Lung (tissue), 12 donors: Measurements from ENCODE around the gene TTC9B. TPM values are rescaled to one million over a fixed set of nuclear protein-coding genes. Genes with fewer than 3 reads are reported as not detected.

ENCODE experiments used
- ATAC-seq: fragments of 200-7000 bp; cut with Tn5 transposase; one replicate; pipeline ENCODE4 v1.9.1; 2020; ENCODE audit warnings: moderate number of reproducible peaks; ENCODE audit not compliant: insufficient read depth, low FRiP score
- DNase-seq, 3 donors: peaks; one replicate each; pipeline ENCODE4 v3.0.0-alpha.2; 2013 to 2017
- H3K27ac ChIP-seq, 2 donors: one replicate each; pipeline ENCODE4 v1.5.1; 2013; ENCODE audit warnings: mild to moderate bottlenecking in 2 of 2, moderate library complexity in 2 of 2, control low read depth in 1 of 2, inconsistent platforms in 1 of 2, low read depth in 1 of 2, low read length in 1 of 2
- H3K27me3 ChIP-seq, 3 donors: one replicate each; pipeline ENCODE4 v1.5.1; 2013; ENCODE audit warnings: low read length in 2 of 3; ENCODE audit not compliant: control insufficient read depth in 3 of 3, insufficient read depth in 3 of 3
- H3K36me3 ChIP-seq, 4 donors: one replicate each; pipeline ENCODE4 v1.5.1; 2013; ENCODE audit warnings: low read length in 4 of 4, mild to moderate bottlenecking in 1 of 4, moderate library complexity in 1 of 4; ENCODE audit not compliant: control insufficient read depth in 4 of 4, insufficient read depth in 4 of 4
- H3K4me1 ChIP-seq, 5 donors: one replicate each; pipeline ENCODE4 v1.5.1; 2013; ENCODE audit warnings: low read length in 5 of 5, mild to moderate bottlenecking in 2 of 5, moderate library complexity in 1 of 5; ENCODE audit not compliant: control insufficient read depth in 5 of 5, insufficient read depth in 5 of 5
- H3K4me3 ChIP-seq: one replicate; pipeline ENCODE4 v1.5.1; 2013; ENCODE audit warnings: mild to moderate bottlenecking, control low read depth, moderate library complexity
- H3K9ac ChIP-seq, 2 donors: one replicate each; pipeline ENCODE4 v1.5.1; 2013; ENCODE audit warnings: low read length in 2 of 2, control low read depth in 1 of 2; ENCODE audit not compliant: insufficient read depth in 1 of 2
- H3K9me3 ChIP-seq, 4 donors: one replicate each; pipeline ENCODE4 v1.5.1; 2013; ENCODE audit warnings: low read length in 3 of 4, mild to moderate bottlenecking in 1 of 4, moderate library complexity in 1 of 4; ENCODE audit not compliant: control insufficient read depth in 4 of 4, insufficient read depth in 3 of 4
- WGBS, 2 donors: extraction: QIAGEN DNeasy Blood & Tissue Kit; methylation state at CpG; one replicate each; pipeline ENCODE4 v1.1.7; 2013; 5-methylcytosine and 5-hydroxymethylcytosine counted together
- polyA plus RNA-seq, 2 donors: library from polyadenylated mRNA; stranded (reverse); fragments of 200-250 nt; gene quantifications; one replicate each; pipeline ENCODE4 v1.2.1, GENCODE V29; 2013
- total RNA-seq, 2 donors: library from RNA; depleted of rRNA in 1 of 2; stranded (reverse); fragments of >200 nt in 1 of 2; gene quantifications; one replicate each; pipeline ENCODE4 v1.2.1, GENCODE V29; 2014 to 2021
- TF ChIP-seq, protein P1 (sequence below): IDR thresholded peaks from 2 replicates; pipeline ENCODE4 v1.5.1; 2012; ENCODE audit warnings: mild to moderate bottlenecking; ENCODE audit errors: control extremely low read depth, extremely low read depth
- donor health status: control.
- donor health status: control.
- donor health status: Bipolar disorder and iron deficiency.
- donor health status: healthy.
- donor health status: DM: yes; HTN: yes; CAD: no.

Gene TTC9B
- total and polyA plus RNA-seq, 4 donors: not detected

DNA sequence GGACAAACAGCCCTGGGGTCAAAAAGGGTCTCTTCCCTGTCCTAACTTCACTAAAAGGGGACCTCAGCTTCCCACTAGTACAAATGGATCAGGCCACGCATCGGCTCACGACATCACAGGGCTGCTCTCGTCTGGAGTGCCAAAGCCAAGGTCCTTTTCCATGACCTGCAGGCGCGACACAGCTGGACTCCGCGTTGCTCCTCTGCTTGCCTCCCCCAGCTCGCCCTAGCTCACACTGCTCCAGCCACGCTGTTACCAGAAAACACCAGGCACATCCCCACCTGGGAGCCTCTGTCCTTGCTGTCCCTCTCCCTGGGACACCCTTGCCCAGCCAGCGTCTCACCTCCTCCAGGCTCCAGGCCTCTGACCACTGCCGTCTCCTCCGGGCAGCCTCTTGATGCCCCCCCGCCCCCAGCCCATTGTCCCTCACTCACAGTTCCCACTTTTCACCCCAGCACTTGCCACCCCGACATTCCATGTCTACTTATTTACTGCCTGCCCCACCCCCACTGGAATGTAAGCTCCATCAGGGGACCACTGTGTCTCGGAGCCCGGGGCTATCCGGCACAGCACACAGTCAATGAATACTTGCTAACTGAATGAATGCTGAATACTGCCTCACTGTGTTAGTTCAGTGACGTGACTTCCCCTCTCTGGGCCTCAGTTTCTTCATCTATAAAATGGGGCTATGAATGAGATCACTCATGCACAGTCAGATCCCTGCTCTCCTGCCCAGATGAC lies 46.3 kb upstream of the TTC9B start:
- no peaks in the 10 kb centered on the region for H3K9me3 ChIP-seq
- TF ChIP-seq, protein P1, sequence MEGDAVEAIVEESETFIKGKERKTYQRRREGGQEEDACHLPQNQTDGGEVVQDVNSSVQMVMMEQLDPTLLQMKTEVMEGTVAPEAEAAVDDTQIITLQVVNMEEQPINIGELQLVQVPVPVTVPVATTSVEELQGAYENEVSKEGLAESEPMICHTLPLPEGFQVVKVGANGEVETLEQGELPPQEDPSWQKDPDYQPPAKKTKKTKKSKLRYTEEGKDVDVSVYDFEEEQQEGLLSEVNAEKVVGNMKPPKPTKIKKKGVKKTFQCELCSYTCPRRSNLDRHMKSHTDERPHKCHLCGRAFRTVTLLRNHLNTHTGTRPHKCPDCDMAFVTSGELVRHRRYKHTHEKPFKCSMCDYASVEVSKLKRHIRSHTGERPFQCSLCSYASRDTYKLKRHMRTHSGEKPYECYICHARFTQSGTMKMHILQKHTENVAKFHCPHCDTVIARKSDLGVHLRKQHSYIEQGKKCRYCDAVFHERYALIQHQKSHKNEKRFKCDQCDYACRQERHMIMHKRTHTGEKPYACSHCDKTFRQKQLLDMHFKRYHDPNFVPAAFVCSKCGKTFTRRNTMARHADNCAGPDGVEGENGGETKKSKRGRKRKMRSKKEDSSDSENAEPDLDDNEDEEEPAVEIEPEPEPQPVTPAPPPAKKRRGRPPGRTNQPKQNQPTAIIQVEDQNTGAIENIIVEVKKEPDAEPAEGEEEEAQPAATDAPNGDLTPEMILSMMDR: no peak
- H3K36me3 ChIP-seq: peaks cover 0 to 27% (median 9%) of the 10 kb centered on the region in 4 donors
- ATAC-seq (no peak), DNase-seq (peak; percentile 33 to 45 (median 36))
- H3K27me3 ChIP-seq: no peaks in the 10 kb centered on the region
- peaks cover 0 to 14% (median 3%) of the 10 kb centered on the region in 5 donors for H3K4me1 ChIP-seq
- no peak overlapping the region for H3K9ac ChIP-seq
- no peak overlapping the region for H3K4me3 ChIP-seq
- H3K27ac ChIP-seq: no peak overlapping the region
- 82 to 86% methylated on average over 19 of the region's 19 CpGs for WGBS, 2 donors

DNA sequence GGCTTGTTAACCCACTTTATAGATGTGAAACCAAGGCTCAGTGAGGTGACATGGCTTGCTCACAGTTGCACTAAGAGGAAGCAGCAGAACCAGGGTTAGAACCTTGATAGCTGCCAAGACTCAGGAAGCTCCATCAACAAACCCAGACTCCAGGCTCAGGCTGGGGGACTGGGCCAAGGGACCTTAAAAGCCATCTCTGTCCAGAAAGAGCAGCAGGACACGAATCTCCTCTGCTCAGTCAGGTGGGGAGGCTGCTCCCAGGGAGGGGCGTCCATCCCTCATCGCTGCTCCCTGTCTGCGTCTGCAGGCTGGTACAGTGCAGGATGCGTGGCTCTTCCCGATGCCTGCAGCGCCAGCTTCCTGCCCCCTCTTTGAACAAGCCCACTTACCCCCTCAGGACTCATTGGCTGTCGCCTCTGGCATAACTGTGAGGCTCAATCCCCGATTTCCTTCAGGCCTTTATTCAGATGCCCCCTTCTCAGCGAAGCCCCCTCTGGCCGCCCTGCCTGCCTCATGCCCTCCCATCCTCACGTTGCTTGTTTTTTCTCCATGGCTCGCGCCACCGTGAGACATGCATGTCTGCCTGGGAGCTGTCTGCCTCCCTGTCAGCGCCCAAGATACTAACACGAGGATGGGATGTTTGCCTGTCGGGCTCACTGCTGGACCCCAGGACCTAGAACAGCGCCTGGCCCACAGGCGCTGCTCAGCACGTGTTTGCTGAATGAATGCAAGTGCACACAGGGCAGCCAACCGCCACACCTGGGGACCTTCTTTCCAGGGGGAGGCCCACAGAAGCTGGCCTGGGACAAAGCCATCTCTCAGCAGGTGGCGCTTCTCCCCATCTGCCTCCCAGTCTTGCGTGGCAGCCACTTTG lies 45.5 kb upstream of the TTC9B start:
- Histone ChIP-seq H3K27me3 (no peaks in the 10 kb centered on the region), H3K9ac (no peak overlapping the region), H3K9me3 (no peaks in the 10 kb centered on the region), H3K4me1 (peaks cover 0 to 14% (median 3%) of the 10 kb centered on the region in 5 donors), H3K27ac (no peak overlapping the region), H3K36me3 (peaks cover 0 to 27% (median 9%) of the 10 kb centered on the region in 4 donors), H3K4me3 (no peak overlapping the region)
- TF ChIP-seq, protein P1: no peak
- ATAC-seq: no peak
- no peak for DNase-seq
- 91% methylated on average over 24 of the region's 24 CpGs for WGBS, 2 donors

DNA sequence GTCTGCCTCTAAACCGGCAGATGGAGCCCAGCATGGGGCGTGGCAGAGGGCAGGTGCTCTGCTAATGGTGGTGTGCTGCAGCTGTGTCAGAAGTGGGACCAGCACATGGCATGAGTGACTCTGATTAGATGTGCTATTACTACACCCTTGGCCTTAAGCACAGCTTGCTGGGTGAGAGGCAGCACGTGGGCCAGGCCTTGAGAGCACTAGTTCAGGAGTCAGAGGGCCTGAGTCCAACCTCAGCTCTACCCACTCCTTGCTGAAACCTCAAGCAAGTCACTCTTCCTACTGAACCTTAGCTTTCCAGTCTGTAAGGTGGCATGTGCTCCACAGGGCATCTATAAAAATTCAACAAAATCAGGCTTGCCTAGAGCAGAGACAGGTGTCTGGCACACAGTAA lies 44.2 kb upstream of the TTC9B start:
- TF ChIP-seq, protein P1: no peak
- Histone ChIP-seq H3K36me3 (peaks cover 0 to 27% (median 9%) of the 10 kb centered on the region in 4 donors), H3K4me3 (no peak overlapping the region), H3K9me3 (no peaks in the 10 kb centered on the region), H3K27me3 (no peaks in the 10 kb centered on the region), H3K27ac (no peak overlapping the region), H3K4me1 (peaks cover 0 to 10% (median 3%) of the 10 kb centered on the region in 5 donors), H3K9ac (no peak overlapping the region)
- DNase-seq (no peak), ATAC-seq (no peak)
- WGBS, 2 donors: 96 to 97% methylated on average over 3 of the region's 3 CpGs
